CD4-positive, alpha-beta T cell treated with Interleukin-6 for 4 hours (primary cell): ENCODE data around the gene SRSF4.
"Not testable (repeated sequence)": the region's sequence is repeated elsewhere in the genome, so short reads cannot be mapped to it uniquely, and the experiment has no call there.

ENCODE experiments used
- DNase-seq: peaks from one replicate; pipeline ENCODE4 v3.0.0-alpha.2; 2020; ENCODE audit warnings: mixed read lengths

Gene SRSF4

DNA sequence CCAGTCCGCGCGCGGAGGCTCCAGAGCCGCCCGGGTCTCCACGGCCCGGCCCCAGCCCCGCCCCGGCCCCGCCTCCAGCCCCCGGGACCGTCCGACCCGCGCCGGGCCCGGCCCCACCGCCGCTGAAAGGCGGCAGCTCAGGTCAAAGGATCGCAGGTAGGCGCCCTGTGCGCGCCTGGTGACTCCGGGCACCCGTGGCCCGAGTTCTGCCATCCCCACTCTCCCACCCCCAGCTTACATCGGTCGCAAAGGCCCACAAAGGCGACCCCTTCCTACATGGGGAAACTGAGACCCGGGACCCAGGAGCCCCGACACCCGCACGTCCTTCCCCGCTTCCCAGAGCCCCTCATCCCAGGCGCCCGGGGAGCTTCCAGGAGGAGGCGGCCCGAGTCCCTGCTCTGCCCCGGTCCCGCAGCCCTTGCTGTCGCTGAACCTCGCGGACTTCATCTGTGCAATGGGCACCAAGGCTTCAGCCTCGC lies 57.8 kb downstream of the SRSF4 start, which contains the start of gene TMEM200B:
TSS of gene TMEM200B (minus strand) at position 17 of the 479 bp plus-strand sequence. CDS start 2,075 bp downstream, outside the sequence.
- DNase-seq = no peak

DNA sequence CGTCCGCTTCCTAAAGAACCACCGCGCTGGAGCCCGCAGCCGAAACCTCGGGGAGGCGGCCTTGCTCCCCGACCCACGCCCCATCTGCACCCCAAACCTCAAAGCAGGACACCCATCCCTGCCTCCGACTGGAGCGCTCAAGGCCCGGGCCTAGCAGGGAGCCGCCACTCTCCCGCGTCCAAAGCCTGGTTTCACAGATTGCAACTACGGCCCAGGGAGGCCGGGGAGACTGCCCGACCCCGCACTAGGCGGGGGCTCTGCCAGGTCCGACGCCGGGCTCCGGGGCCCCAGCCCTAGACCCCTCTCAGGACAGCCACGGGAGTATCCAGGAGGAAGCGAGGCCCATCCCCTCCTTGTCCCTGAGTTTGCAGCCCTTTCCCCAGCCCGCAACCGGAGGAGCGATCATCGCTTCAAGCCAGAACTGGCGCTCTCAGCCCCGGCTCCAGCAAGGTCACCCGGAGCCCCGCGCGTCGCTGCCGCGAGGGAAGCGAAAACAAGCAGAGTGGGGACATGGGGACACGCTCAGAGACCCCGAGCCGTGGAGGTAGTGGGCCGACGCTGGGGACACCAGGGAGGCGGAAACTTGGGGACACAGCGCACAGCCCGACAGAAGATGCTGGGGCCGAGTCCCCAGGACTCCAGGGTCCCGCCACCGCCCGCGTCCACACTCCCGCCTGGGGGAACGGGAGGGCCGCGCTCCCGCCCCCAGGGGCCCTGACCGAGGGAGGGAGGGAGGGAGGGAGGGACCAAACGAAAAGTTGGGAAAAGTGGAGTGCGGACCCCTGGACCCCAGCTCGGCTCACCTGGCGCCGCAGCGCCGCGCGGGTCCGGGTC lies 58.4 kb downstream of the SRSF4 start:
- DNase-seq = no peak

GRCh38 chr1:29122682-29123052 lies 59.0 kb downstream of the SRSF4 start:
- DNase-seq = no peak

GRCh38 chr1:29121936-29122681 lies 59.6 kb downstream of the SRSF4 start:
- no peak for DNase-seq

GRCh38 chr1:29121516-29121935 lies 60.2 kb downstream of the SRSF4 start:
- DNase-seq = no peak

DNA sequence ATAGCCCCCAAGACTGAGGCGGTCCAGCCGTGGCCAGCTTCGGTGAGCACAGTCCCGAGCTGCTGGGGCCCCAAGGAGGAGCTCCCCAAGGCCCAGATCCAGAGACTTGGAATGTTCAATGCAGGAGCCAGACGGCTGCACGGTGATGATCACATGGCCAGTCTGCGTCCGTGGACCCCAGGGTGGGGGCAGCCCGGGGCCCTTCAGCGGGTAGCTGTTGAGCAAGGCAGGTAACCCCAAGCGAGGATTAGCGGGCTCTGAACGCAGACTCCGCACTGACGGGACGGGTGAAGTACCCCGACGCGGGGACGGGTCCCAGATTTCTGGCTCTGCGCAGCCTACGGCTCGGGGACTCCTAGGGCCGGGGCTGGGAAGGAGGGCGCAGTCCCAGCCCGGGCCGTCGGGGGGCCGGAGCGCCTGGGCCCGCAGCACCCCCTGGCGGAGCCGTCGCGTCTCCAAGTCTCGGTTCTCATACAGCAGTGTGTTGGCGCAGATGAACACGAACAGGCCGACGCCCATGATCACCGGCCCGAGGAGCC lies 60.7 kb downstream of the SRSF4 start:
- DNase-seq = peak; percentile 68

DNA sequence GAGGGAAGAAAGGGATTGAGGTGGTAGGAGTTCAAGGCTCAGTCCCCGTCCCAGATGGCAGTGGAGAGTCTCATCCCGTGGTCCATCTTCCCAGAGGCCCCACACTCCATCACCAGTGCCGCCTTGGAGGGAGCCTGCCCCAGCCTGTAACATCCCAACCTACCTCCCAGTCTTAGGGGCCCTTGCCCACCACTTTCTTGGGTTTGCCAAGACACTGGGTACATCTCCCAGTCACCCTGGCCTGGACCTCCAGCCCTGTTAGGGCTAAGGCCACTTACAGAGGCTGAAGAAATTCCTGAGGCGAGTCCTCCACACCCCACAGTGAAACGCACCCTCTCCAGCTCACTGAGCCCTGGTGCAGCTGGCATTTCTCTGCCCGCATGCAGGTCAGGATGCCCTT lies 61.3 kb downstream of the SRSF4 start:
- no peak for DNase-seq

DNA sequence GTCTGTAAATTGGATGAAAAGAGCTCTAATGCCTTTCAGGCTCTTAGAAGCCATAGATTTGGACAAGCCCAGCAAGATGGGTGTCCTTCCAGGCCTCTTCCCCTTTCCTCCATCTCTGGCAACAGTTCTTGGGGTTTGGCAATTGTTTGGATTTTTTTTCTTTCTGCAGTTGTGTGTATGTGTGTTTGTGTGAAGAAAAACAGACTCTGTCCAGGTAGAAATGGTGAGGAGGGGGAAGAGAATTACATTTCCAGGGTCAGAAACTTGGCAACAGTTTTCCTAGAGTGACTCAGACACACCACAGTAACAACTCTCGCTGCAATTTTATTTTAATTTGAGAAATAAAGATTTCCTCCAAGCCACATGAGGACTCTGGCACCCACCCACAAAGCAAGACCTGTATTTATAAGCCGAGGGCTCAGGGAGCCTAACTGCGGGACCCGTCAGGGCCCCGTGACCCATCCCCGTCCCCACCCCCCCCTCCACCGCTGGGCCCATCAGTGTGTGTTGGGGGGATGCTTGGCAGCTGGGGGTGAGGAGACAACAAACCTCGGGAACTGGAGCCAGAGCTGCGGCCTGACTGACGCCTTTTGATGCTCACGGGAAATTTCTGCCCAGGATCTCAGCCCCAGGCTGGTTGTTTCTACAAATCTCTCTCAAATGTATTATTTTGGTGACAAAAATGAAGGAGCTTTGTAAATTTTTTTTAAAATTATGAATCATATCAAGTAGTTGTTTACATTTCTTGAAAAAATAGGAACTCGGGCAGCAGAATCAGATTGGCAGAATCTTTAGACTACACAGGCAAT lies 62.4 kb downstream of the SRSF4 start:
- no peak for DNase-seq

DNA sequence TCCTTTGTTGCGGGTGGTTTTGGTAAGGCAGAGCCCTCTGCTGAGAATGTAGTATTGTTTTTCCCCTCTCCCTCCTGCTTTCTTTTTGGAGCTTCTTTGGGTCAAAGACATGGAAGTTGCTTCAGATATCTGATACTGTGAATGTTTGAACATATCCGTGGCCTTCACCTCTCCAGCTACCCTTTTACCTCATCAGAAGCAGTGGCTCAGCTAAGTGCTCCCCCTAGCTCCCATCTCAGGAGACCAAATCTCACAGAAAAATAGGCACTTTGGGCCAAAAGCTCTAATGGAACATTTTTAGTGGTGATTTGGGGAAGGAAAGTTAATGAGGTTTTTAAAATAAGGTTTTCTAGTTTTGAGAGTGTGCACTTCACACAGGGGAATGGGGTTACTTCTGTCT lies 64.3 kb downstream of the SRSF4 start:
- DNase-seq = no peak

- DNase-seq = no peak
Observed at GRCh38 chr1:29114654-29115053, 67.0 kb downstream of the SRSF4 start.

GRCh38 chr1:29113413-29114117 lies 68.1 kb downstream of the SRSF4 start:
- DNase-seq = no peak

- no peak for DNase-seq
Observed at GRCh38 chr1:29112705-29113412, 68.8 kb downstream of the SRSF4 start.

DNA sequence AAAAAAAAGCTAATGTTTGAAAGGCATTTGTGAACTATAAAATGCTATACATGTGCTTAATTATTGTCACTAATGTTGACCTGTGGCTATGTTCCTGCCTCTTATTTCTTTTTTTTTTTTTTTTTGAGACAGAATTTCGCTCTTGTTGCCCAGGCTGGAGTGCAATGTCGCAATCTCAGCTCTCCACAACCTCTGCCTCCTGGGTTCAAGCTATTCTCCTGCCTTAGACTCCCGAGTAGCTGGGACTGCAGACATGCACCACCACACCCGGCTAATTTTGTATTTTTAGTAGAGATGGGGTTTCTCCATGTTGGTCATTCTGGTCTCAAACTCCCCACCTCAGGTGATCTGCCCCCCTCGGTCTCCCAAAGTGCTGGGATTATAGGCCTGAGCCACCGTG lies 73.7 kb downstream of the SRSF4 start:
- not testable (repeated sequence) for DNase-seq

DNA sequence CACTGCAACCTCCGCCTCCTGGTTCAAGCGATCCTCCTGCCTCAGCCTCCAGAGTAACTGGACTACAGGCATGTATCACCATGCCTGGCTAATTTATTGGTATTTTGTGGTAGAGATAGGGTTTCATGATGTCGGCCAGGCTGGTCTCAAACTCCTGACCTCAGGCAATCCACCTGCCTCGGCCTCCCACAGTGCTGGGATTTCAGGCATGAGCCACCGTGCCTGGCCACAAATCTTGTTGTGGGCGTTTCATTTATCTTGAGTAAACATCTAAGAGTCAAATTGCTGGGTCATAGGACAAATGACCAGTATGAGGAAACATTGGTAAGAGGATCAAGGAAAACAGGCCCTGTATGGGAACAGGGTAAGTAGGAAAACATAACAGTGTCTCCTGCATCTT lies 75.9 kb downstream of the SRSF4 start:
- no peak for DNase-seq

GRCh38 chr1:29100487-29100886 lies 81.2 kb downstream of the SRSF4 start:
- DNase-seq = no peak

DNA sequence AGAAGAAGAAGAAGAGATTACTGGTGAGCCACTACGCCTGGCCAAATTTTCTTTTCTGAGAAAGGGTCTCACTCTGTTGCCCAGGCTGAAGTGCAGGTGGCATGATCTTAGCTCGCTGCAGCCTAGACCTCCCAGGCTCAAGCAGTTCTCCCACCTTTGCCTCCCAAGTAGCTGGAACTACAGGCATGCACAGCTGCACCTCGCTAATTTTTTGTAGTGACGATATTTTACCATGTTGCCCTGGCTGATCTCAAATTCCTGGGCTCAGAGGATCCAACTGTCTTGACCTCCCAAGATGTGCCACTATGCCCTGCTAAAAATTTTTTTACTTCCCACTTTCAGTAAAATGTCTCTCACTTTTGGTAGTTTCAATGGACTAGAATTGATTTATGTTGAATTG lies 82.4 kb downstream of the SRSF4 start:
- no peak for DNase-seq
